Stimulated activated CD8-positive, alpha-beta memory T cell treated with anti-CD3 and anti-CD28 coated beads, Interleukin-7, amount 100 ng/mL, for 4 hours (primary cell): Measurements from ENCODE around the gene KRT86.
"Not testable (repeated sequence)": the region's sequence is repeated elsewhere in the genome, so short reads cannot be mapped to it uniquely, and the experiment has no call there.

ENCODE experiments used
- DNase-seq, 2 donors: peaks; one replicate each; pipeline ENCODE4 v3.0.0-alpha.2; 2020; ENCODE audit warnings: low read depth in 2 of 2

The KRT86 gene

GRCh38 chr12:52314511-52314910 is 40.1 kb downstream of the KRT86 start:
- DNase-seq = no peak

GRCh38 chr12:52315721-52316120 is 41.3 kb downstream of the KRT86 start:
- DNase-seq = not testable (repeated sequence)

- no peak for DNase-seq
Observed at GRCh38 chr12:52316290-52316689, 41.8 kb downstream of the KRT86 start.

GRCh38 chr12:52316701-52317100 is 42.3 kb downstream of the KRT86 start:
- DNase-seq = no peak

- DNase-seq = no peak
Observed at GRCh38 chr12:52317468-52318052, 43.1 kb downstream of the KRT86 start.

- DNase-seq = no peak
Observed at GRCh38 chr12:52318241-52318990, 44.0 kb downstream of the KRT86 start.

GRCh38 chr12:52319097-52319496 is 44.7 kb downstream of the KRT86 start:
- no peak for DNase-seq

- DNase-seq = no peak
Observed at GRCh38 chr12:52320784-52321400, 46.4 kb downstream of the KRT86 start, which contains the start of gene KRT83. KRT83 (minus strand) TSS chr12:52321398; CDS start chr12:52321335, 63 bp downstream.

- no peak for DNase-seq
Observed at GRCh38 chr12:52321418-52321817, 47.0 kb downstream of the KRT86 start.

GRCh38 chr12:52322069-52322468 is 47.6 kb downstream of the KRT86 start:
- no peak for DNase-seq

- DNase-seq = no peak
Observed at GRCh38 chr12:52323001-52323400, 48.6 kb downstream of the KRT86 start.

- DNase-seq = no peak
Observed at GRCh38 chr12:52323416-52324152, 49.1 kb downstream of the KRT86 start.

GRCh38 chr12:52324153-52324444 is 49.7 kb downstream of the KRT86 start:
- no peak for DNase-seq

- DNase-seq = peak; percentile 67 to 73
Observed at GRCh38 chr12:52327052-52327829, 52.8 kb downstream of the KRT86 start.

- DNase-seq = no peak
Observed at GRCh38 chr12:52327830-52328500, 53.5 kb downstream of the KRT86 start.

GRCh38 chr12:52331039-52331438 is 56.6 kb downstream of the KRT86 start:
- no peak for DNase-seq

GRCh38 chr12:52331833-52332232 is 57.4 kb downstream of the KRT86 start:
- no peak for DNase-seq

GRCh38 chr12:52332381-52332780 is 57.9 kb downstream of the KRT86 start:
- no peak for DNase-seq

- no peak for DNase-seq
Observed at GRCh38 chr12:52333321-52333720, 58.9 kb downstream of the KRT86 start.

- DNase-seq = no peak
Observed at GRCh38 chr12:52334185-52334584, 59.7 kb downstream of the KRT86 start.

GRCh38 chr12:52335598-52336262 is 61.3 kb downstream of the KRT86 start:
- DNase-seq = no peak
